Measurements from ENCODE around the gene VSIG10L2.

VSIG10L2 gene

DNA sequence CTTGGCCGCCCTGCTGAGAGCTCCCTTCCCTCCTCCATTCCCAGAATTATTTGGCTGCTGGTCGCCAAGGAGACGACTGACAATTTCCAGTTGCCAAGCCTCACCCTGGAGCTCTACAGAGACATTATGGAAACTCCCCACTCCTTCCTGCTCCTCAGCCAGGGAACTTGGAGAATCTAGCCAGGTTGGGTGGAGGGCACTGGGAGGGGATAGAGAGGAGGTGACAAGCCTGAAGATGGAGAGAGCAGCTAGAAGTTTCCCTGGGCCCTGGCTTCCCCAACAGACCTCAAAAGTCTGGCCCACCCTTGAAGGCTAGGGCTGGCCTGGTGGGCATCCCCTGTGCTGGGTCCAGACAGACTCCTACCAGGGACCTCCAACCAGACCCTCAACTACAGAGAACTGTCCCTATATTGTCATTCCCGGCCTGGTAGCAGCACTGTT, 6.7 kb upstream of the VSIG10L2 start:
- H3K9me3 Mint-ChIP-seq: no peaks in the 10 kb centered on the region
- H3K27ac Mint-ChIP-seq: peak overlapping the region; percentile 36

DNA sequence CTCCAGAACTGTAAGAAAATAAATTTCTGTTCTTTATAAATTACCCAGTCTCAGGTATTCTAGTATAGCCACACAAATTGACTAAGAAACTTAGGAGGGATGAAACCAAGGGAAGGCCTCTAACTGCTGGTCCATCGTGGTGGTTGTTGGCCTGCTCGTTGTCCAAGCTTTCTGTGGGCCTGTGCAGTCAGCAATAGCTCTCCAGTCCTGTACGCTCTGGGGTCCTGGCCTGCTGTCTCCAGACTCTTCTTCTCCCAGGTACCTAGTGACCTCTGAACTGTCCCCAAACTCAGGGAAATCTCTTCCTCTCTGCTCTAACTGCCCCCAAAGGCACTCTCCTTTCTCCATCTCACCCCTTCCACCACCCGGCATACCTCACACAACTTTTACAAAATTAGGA, 5.7 kb upstream of the VSIG10L2 start:
- no peak for DNase-seq
- TF ChIP-seq, protein P1, sequence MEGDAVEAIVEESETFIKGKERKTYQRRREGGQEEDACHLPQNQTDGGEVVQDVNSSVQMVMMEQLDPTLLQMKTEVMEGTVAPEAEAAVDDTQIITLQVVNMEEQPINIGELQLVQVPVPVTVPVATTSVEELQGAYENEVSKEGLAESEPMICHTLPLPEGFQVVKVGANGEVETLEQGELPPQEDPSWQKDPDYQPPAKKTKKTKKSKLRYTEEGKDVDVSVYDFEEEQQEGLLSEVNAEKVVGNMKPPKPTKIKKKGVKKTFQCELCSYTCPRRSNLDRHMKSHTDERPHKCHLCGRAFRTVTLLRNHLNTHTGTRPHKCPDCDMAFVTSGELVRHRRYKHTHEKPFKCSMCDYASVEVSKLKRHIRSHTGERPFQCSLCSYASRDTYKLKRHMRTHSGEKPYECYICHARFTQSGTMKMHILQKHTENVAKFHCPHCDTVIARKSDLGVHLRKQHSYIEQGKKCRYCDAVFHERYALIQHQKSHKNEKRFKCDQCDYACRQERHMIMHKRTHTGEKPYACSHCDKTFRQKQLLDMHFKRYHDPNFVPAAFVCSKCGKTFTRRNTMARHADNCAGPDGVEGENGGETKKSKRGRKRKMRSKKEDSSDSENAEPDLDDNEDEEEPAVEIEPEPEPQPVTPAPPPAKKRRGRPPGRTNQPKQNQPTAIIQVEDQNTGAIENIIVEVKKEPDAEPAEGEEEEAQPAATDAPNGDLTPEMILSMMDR (IDR thresholded peaks at IDR 0.05): no peak
- H3K27ac Mint-ChIP-seq: no peak overlapping the region
- H3K4me3 Mint-ChIP-seq: no peak overlapping the region
- no peaks in the 10 kb centered on the region for H3K27me3 Mint-ChIP-seq (ENCODE audit: low read depth, poor library complexity)
- peaks cover 35% of the 10 kb centered on the region for H3K4me1 Mint-ChIP-seq
- no peaks in the 10 kb centered on the region for H3K9me3 Mint-ChIP-seq
- no peaks in the 10 kb centered on the region for H3K36me3 Mint-ChIP-seq (ENCODE audit: low read depth)

More for the DNA sequence above, 6.7 kb upstream of the VSIG10L2 start:
- TF ChIP-seq, protein P1 (IDR thresholded peaks at IDR 0.05): no peak
- Mint-ChIP-seq H3K4me3 (no peak overlapping the region), H3K36me3 (ENCODE audit: low read depth) (no peaks in the 10 kb centered on the region), H3K27me3 (ENCODE audit: low read depth, poor library complexity) (no peaks in the 10 kb centered on the region), H3K4me1 (peaks cover 36% of the 10 kb centered on the region)
- no peak for DNase-seq

DNA sequence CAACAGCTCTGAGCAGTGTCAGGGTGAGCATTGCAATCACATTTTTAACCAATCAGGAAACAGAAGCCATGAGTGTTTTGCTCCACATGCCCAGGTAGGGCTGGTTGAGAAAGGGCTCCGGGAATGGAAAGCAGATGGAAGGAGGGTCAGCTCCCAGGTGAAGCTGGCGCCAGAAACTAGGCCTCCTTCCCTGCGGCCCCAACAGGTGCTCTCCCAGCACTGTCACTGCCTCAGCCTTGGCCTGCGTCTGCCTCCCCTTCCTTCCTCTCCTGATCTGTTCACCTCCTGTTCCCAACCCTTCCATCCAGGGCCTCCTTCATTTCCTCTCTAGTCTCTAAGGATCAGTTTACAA, 4.6 kb upstream of the VSIG10L2 start:
- H3K36me3 Mint-ChIP-seq (ENCODE audit: low read depth): no peaks in the 10 kb centered on the region

DNA sequence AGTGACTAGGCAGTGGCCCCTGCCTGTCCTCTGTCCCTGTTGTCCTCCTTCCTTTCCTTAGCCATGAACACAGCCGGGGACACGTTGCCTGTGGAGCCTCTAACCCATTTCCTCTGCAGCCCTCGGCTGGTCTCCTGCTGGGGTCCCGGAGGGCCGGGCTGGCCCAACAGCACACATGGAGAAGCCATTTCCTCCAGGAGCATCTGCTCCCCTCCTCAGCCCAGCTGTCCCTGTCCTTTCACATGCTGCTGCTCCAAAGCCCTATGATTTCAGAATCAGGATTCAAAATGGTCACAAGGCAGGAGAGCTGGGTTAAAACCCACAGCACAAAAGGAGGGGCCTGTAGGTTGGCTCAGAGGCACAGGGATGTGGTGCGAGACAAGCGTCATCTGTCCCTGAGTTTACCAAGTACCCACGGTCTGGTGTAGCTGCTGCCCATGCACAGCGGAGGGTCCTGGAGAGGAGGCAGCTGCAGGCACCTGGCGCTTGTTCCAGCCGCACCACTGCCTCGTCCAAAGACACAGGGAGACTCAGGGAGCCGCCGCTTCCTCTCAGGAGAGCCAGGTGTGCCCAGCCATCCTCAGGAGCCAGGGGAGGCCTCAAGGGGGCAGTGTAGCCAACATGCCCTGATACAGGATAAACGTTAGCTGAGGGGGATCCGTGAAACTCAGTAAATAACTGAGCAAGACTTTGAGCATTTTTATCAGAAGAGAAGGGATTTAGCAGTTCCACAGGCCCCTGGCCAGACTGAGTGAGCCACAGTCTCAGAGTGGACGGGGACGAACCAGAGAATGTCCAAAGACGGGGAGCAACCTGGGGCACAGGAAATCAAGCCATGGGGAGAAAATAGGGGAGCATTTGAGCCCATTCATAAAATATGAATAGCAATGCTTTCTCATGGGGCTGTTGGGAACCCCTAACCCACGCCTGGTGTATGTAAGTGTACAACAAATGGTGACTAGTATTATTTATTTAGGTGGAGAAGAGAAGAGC, 3.9 kb upstream of the VSIG10L2 start:
- Mint-ChIP-seq H3K4me3 (no peak overlapping the region), H3K27ac (peak overlapping the region; percentile 41), H3K36me3 (ENCODE audit: low read depth) (no peaks in the 10 kb centered on the region), H3K9me3 (no peaks in the 10 kb centered on the region), H3K27me3 (ENCODE audit: low read depth, poor library complexity) (no peaks in the 10 kb centered on the region), H3K4me1 (peaks cover 34% of the 10 kb centered on the region)
- DNase-seq: peak; percentile 73
- TF ChIP-seq, protein P1 (IDR thresholded peaks at IDR 0.05): peak; percentile 65

More for the DNA sequence above, 4.6 kb upstream of the VSIG10L2 start:
- Mint-ChIP-seq H3K27me3 (ENCODE audit: low read depth, poor library complexity) (no peaks in the 10 kb centered on the region), H3K27ac (peak overlapping the region; percentile 41), H3K4me3 (no peak overlapping the region), H3K9me3 (no peaks in the 10 kb centered on the region), H3K4me1 (peaks cover 34% of the 10 kb centered on the region)
- TF ChIP-seq, protein P1 (IDR thresholded peaks at IDR 0.05): no peak
- no peak for DNase-seq

DNA sequence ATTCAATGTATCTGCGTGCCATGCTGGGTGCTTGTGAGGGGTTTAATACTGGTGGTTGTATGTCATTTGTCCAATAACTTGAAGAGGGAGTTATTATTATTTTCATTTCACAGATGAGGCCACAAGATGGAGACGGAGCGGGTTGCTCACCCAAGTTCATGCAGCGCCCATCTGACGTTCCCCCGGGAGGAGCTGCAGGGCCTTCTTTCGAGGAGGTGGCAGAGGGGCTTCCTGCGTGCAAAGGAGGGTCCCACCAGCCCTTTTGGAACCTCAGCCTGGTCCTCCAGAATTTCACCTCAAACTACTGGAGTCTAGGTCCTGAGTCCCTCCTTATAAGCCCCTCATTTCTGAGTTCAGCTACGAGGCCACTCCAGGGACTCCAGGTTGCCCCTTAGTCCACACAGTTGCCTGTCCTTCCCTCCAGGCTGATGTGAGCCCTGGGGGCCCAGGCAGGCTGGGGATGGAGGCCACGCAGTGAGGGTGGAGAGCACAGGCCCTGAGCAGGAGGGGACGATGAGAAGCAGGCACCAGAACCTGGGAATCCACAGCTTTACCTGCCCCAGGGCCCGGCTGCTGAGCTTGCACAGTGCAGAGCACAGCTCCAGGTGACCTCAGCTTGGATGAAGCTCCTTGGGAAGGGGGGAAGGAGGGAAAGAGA, 2.9 kb upstream of the VSIG10L2 start:
- peaks cover 34% of the 10 kb centered on the region for H3K4me1 Mint-ChIP-seq

More for the DNA sequence above, 2.9 kb upstream of the VSIG10L2 start:
- Mint-ChIP-seq H3K27ac (no peak overlapping the region), H3K4me3 (no peak overlapping the region), H3K27me3 (ENCODE audit: low read depth, poor library complexity) (no peaks in the 10 kb centered on the region), H3K9me3 (no peaks in the 10 kb centered on the region), H3K36me3 (ENCODE audit: low read depth) (no peaks in the 10 kb centered on the region)
- TF ChIP-seq, protein P1 (IDR thresholded peaks at IDR 0.05): no peak
- DNase-seq: no peak

Data from nephron progenitor cell (in vitro differentiated cells).